HG03175 (cell line): Measurements from ENCODE around the gene MXRA8.
"Not testable (repeated sequence)": the region's sequence is repeated elsewhere in the genome, so short reads cannot be mapped to it uniquely, and the experiment has no call there.

ENCODE experiments used
- ATAC-seq: cut with Tn5 transposase; IDR thresholded peaks from one replicate; pipeline ENCODE4 v1.9.1; 2021; ENCODE audit warnings: mild to moderate bottlenecking, moderate library complexity; ENCODE audit not compliant: unreplicated experiment

The MXRA8 gene

GRCh38 chr1:1370771-1371300 lies 12.5 kb upstream of the MXRA8 start:
- no peak for ATAC-seq

GRCh38 chr1:1370094-1370493 lies 11.7 kb upstream of the MXRA8 start:
- ATAC-seq, result not testable (repeated sequence)

DNA sequence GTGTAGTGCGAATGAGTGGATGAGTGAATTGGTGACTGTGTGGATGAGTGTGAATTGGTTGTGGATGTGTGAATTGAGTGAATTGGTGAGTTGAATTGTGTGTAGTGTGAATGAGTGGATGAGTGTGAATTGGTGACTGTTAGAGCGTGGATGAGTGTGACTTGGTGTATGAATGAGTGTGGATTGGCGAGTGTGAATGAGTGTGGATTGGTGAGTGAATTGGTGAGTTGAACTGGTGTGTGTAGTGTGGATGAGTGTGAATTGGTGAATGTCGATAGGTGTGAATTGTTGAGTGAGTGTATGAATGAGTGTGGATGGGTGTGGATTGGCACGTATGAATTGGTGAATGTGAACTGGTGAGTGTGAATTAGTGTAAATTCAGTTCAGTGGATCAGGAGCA lies 9.0 kb upstream of the MXRA8 start:
- ATAC-seq, result no peak

DNA sequence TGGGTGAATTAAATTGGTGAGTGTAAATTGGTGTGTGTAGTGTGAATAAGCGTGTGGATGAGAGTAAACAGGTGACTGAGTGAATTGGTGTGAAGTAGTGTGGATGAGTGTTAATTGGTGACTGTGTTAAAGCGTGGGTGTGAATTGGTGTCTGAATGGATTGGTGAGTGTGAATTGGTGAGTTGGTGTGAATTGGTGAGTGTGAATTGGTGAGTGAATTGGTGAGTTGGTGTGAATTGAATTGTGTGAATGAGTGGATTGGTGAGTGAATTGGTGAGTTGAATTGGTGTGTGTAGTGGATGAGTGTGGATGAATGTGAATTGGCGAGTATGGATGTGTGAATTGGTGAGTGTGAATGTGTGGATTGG lies 8.3 kb upstream of the MXRA8 start:
- ATAC-seq, result no peak

DNA sequence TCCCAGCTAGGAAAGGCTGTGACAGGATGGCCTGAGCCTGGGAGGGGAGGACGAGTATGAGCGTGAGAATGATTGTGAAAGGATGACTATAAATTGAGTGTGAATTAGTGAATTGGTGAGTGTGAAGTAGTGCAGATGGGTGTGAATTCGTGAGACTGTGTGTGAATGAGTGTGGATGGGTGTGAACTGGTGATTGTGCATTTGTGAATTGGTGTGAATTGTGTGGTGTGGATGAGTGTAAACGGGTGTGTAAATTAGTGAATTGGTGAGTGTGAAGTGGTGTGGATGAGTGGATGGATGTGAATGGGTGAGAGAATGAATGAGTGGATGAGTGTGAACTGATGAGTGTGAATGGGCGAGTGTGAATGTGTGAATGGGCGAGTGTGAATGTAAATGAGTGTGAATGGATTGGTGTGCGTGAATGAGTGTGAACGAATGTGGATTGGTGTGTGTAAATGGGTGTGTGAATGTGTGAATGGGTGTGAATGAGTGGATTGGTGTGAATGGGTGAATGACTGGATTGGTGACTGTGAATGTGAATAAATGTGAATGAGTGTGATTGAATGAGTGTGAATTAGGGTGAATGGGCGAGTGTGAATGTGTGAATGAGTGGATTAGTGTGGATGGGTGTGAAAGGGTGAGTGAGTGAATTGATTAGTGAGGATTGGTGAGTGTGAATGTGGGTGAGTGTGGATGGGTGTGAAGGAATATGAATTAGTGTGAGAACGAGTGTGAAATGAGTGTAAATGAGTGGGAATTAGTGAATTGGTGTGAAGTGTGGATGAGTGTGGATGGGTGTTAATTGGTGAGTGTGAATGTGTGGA lies 7.7 kb upstream of the MXRA8 start:
- ATAC-seq, result no peak

GRCh38 chr1:1364266-1364665 lies 5.9 kb upstream of the MXRA8 start:
- ATAC-seq, result no peak

DNA sequence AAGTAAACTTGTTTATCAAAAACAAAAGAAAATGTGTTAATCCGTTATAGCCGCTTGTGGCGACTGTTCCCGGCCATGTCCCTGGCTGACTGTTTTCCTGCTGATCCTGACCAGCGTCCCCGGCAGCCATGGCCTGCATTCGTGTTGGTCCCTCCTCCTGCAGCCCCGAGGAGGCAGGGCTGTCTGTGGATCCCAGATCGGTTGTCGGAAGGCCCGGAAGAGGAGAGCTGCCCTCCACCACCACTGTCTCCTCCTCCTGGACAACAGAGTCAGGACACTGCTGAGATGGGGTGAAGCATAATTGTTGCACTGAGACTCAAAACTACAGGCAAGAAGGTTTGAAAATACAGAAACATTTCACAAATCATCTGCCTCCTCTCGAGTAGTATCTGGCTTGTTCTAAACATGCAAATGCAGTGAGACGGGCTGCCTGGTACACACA lies 3.6 kb upstream of the MXRA8 start:
- no peak for ATAC-seq

DNA sequence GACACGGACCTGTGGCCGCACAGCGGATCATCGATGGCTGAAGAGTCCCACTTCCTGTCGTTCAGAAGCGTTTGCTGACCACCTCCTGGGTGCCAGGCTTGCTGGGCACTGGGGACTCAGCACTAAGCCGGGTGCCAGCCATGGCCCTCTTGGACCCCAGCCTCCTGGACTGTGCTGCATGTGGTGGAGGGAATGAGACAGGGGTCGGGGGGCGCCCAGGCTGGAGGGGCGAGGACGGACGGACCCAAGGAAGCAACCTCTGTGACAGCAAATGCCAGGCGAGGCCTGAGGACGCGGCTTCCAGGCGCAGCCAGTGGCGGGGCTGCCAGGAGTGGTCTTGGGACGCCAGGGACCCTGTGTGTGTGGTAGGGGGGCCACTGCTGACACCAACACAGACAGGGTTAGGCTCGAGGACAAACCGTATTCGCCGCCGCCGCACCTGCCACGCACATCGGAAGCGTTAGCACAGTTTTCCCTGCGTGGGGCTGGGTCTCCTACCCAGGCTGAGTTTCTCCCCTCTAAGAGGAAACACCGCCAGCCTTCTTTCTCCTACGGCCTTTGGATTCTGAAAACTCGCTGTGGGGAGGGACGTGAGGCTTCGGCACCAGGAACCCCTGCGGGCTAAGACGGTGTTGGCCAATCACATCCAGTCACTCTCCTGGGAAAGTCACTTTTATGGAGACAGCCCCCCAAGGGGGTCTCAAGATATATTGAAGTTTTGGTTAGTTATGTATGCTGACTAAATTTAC lies 3.1 kb upstream of the MXRA8 start:
- no peak for ATAC-seq

DNA sequence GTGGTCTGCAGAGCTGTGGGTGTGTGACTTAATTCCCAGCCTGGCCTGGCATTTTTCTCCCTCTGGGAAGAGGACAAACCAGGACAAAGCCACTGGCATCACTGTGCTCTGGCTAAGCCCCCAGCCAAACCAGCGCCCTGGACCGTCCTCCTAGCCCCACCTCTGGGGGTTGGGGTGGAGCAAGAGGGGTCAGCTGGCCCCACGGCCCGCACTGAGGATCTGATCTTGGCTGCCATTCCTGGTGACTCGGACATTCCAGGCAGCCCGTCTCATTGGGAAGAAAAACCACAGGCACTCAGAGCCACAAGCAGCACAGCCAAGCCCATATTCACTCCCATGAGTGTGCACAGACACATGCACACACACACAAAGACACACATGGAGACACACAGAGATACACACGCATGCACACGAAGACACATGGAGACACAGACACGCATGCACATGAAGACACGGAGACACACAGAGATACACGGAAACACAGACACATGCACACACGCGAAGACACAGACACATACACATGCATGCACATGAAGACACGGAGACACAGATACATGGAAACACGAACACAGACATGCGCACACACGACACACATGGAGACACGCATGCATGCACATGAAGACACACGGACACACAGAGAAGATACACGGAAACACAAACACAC lies 2.3 kb upstream of the MXRA8 start:
- no peak for ATAC-seq

DNA sequence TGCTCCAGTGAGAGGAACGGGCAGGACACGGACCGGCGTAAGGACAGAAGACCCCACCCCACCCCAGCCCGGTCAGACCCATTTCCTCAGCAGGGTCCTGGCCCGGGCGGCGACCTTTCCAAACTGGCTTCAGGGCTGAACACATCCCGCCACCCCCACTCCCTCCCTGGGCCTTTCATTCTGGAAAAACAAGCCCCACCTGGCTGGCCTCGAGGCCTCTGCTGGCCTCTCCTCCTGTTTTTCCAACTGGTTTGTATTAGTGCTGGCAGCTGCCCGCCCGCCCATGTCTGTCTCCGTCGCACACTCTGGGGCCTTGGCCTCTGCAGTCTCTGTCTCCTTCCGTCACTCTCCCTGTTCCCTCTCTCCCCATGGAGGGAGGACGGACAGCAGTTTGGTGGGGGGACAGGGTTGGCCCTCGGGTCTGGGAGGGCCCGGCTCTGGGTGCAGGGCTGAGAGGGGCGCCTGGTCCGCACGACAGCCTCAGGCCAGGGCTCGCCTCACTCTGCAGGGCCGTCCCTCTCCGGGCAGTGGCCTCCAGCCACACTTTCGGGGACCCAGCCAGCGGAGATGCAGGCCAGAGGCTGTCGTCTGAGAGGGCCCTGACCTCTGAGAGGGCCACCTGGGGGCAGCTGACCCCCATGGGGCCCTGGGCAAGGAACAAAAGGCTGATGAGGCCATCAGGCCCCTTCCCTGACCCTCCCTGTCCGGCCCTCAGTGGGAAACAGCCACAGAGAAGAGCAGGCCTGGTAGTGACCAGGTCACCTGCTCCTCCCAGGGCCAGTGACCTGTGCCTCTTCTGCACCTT lies 1.5 kb upstream of the MXRA8 start:
- ATAC-seq, result no peak

- no peak for ATAC-seq
Observed at GRCh38 chr1:1359308-1359663, 931 bp upstream of the MXRA8 start.

- ATAC-seq, result no peak
Observed at GRCh38 chr1:1357871-1358432, 403 bp downstream of the MXRA8 start.

GRCh38 chr1:1356796-1357401 lies 1.5 kb downstream of the MXRA8 start:
- ATAC-seq, result no peak

- no peak for ATAC-seq
Observed at GRCh38 chr1:1356166-1356795, 2.1 kb downstream of the MXRA8 start.

DNA sequence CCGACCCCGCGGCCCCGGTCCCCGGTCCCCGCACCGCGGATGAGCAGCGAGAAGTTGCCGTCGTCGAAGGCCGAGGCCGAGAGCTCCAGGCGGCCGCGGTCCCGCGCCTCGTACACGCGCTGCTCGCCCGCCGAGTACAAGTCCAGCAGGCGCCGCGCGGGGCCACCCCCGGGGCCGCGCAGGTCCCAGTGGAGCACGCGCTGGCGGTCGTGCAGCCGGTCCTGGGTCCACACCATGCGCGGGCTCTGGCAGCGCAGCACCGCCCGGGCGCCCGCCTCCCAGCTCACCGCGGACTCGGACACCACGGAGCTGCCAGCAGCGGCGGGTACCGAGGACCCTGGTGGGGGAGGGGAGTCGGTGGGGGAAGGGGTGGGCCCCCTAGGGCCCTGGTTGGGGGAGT lies 2.9 kb downstream of the MXRA8 start:
- no peak for ATAC-seq

- no peak for ATAC-seq
Observed at GRCh38 chr1:1354271-1355247, 3.8 kb downstream of the MXRA8 start.

DNA sequence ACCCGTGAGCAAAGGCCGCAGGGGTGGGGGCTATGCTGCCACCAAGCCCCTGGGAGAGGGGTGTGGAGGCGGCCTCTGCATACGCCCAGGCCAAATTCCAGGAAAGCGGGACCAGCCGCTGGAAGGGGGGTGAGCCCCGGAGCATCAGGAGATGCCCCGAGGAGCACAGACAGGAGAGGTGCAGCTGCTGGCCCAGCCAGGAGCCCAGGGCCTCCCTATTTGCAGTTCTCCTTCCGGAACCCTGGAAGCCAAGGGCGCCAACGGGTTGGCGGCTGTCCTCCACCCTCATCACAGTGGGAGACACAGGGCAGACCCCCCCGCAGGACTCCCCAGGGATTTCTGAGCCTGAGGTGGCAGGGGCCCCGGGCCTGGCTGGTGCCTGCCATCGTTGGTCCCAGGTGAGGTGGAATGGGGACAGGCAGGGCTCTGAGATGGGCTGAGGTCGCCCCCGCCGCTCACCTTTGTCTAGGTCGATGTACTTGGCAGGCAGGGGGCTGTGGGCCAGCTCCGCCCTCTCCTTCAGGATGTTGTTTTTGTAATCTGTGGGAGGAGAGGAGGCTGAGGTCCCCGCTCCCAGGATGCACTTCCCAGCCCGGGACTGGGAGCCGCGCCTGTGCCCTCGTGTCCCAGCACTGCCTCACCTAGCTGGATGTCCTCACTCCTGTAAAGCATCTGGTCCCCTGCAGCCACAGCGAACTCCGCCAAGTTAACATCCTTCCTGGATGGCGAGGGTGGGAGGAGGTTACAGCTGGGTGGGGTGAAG lies 4.8 kb downstream of the MXRA8 start:
- no peak for ATAC-seq
